AG08396 (cell line): ENCODE results near the gene PCAT6.
"Not testable (repeated sequence)": the region's sequence is repeated elsewhere in the genome, so short reads cannot be mapped to it uniquely, and the experiment has no call there.

ENCODE experiments used
- DNase-seq: peaks from one replicate; pipeline ENCODE4 v3.0.0; 2012; ENCODE audit warnings: low spot score, mixed read lengths

Gene PCAT6

DNA sequence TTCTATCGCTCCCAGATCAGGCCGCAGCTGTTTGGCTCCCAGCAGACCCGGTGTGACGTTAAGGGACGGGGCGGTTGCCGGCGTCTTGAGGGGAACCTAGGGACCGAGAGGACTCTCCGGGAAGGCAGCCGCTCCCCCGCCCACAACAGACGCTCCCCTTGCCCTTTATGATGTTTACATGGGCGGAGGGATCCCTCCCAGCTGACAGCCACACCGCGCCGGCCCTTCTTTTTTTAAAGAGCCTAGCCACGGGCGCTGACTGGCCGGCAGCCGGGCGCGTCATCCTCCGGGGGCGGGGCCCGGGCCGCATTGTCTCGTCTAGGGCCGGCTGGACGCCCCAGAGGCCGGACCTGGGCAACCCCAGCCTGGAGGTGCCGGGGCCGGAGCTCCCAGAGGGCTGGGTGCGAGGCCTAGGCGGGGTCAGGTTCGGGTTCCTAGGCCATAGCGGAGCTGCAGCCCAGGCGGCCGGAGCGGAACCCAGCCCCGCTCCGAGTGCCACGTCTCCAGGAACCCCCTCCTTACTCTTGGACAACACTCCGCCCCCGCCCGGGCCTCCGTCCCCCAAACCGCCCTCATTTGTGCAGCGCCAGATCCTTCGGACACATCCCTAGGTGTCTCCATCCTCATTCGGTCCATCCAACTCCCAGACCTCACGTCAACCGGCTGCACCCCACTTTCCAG is at the start of gene PCAT6:
Gene PCAT6 (plus strand): TSS at position 340 of the 681 bp plus-strand sequence.
- peak; percentile 97 for DNase-seq

DNA sequence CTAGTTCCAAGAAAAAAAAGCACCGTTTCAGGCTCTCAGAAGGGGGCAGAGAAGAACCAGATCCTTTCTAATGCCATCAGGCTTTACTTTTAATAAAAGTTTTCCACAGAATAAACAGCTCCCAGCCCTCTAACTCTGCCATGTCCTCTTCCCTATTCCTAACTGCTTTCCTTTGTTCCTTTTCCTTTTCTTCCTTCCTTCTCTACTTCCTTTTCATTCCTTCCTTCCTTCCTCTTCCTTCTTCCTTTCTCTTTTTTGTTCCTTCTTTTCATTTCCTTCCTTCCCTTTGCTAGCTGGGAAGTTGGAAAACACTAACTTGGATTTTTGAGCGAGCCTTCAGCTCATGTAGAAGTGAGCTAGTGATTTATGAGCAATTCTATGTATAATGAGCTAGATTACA is 48.7 kb upstream of the PCAT6 start:
- no peak for DNase-seq

- DNase-seq: no peak
These were observed 45.0 kb upstream of the PCAT6 start for GRCh38 chr1:202765721-202766120.

DNA sequence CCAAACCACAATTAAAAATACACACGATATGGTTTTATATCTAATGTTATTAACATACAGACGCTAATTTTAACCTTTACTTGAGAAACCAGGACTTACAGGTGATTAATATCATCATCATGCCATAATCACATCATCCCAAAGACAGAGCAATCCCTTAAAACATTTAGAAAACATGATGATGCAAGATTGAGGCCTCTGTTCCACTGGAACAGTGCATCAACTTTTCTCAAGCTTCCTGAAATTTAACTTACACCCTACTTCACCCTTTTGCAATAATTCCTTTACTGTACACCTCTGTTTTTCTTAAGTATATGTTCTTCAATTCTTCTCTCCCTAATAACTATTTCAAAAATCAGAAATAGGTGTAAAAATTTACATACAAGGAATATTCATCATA is 40.6 kb upstream of the PCAT6 start:
- DNase-seq: no peak

GRCh38 chr1:202781180-202781579 is 29.6 kb upstream of the PCAT6 start:
- DNase-seq: no peak

GRCh38 chr1:202786804-202787203 is 23.9 kb upstream of the PCAT6 start:
- no peak for DNase-seq

DNA sequence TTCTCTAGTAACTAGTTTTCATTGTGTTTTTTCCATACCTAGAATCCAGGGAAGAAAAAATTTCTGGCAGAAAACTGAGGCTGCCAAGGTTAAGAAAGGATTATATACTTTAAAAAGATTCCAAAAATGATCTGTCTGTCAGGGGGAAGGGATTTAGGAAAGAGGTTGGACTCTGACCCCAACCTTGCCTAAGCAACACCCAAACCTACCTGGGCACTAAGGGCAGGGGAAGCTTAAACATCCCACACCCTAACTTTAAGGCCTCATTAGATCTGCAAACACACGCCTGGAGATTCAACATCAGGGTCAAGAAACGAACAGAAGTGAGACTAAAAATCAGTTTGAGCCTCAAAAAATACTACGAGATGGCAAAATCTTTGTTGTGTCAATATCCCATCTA is 22.0 kb upstream of the PCAT6 start:
- no peak for DNase-seq

DNA sequence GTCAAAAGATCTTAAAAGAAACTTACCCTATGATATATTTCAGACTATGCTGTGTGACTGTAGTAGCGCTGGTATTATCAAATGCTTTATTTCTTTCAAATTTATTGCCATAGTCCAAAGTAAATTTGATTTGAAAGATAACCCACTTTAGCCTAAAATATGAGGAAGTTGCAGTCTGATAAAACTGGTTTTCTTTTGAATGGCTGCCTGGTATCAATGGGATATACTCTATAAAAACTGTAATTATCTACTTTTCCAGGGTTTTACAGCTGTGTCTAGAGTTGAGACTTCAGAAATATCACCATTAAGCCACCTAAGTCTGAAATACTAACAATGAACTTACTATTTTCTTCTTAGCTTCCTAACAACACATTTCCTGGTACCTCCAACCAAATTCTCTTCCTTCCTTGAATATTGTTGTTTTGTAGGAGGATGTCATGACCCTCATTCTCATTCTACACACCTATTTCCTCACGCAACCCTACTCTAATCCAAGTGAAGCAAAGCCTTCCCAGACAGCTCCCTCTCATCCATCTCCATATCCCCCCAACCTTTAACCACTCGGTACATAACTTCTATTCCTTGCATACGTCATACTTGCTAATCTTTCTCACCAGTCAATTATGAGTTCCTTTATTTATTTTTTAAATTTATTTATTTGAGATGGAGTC is 19.5 kb upstream of the PCAT6 start:
- DNase-seq: no peak

DNA sequence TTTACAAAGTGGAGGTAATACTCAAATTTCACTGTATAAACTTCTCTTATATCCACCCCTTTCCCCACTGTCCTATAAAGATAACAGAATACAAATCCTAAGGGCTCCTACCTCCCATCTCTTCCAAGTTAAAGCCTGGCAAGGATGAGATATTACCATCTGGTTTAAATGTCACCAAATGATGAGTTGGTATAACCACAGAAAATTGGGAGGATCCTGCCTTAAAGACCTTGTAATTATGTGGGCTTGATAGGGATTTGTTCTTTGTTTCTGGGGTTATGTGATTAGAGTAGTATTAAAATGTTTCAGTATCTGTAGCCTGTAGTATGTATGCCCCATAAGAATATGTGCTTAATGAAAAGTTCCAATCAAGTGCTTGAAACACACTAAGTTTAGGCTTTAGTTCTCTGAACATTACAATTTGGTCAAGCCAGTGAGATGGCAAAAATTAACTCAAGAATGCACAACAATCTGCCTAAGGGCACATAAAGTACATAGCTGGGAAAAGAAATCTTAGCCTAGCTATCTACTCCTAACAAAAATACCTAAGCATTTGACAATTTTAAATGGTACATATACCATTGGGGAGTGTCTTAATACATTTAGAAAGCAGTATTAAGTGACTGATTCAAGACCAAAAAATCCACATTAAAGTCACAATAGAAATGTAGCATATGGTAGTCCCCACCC is 16.6 kb upstream of the PCAT6 start:
- no peak for DNase-seq

GRCh38 chr1:202794931-202795330 is 15.8 kb upstream of the PCAT6 start:
- not testable (repeated sequence) for DNase-seq

GRCh38 chr1:202796670-202797069 is 14.1 kb upstream of the PCAT6 start:
- no peak for DNase-seq

- no peak for DNase-seq
These were observed 12.5 kb upstream of the PCAT6 start for GRCh38 chr1:202798260-202798659.

DNA sequence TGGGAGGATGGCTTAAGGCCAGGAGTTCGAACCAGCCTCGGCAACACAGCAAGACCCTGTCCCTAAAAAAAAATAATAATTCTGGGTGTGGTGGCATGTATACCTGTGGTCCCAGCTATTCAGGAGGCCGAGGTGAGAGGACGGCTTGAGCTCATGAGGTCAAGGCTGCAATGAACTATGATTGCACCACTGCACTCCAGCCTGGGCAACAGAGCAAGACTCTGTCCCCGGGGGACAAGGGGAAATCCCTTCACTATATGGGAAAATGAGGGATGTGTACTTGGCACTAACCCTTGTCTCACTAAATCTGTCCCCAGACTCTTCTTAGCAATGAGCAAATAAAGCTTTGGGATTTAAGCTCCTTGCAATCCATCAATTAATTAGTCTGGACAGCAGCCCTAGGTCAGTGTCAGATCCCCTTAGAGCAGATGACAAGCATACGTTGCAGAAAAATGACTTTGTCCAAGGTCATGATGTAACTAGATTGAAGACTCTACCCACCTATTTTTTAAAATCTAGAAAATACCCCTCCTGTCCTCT is 11.9 kb upstream of the PCAT6 start:
- no peak for DNase-seq

- no peak for DNase-seq
These were observed 10.0 kb upstream of the PCAT6 start for GRCh38 chr1:202800742-202801141.

- DNase-seq: no peak
These were observed 9.6 kb upstream of the PCAT6 start for GRCh38 chr1:202801175-202801574.

- DNase-seq: no peak
These were observed 8.7 kb upstream of the PCAT6 start for GRCh38 chr1:202802034-202802433.

- DNase-seq: no peak
These were observed 7.5 kb upstream of the PCAT6 start for GRCh38 chr1:202802998-202803932.

- DNase-seq: no peak
These were observed 6.6 kb upstream of the PCAT6 start for GRCh38 chr1:202804126-202804525.

DNA sequence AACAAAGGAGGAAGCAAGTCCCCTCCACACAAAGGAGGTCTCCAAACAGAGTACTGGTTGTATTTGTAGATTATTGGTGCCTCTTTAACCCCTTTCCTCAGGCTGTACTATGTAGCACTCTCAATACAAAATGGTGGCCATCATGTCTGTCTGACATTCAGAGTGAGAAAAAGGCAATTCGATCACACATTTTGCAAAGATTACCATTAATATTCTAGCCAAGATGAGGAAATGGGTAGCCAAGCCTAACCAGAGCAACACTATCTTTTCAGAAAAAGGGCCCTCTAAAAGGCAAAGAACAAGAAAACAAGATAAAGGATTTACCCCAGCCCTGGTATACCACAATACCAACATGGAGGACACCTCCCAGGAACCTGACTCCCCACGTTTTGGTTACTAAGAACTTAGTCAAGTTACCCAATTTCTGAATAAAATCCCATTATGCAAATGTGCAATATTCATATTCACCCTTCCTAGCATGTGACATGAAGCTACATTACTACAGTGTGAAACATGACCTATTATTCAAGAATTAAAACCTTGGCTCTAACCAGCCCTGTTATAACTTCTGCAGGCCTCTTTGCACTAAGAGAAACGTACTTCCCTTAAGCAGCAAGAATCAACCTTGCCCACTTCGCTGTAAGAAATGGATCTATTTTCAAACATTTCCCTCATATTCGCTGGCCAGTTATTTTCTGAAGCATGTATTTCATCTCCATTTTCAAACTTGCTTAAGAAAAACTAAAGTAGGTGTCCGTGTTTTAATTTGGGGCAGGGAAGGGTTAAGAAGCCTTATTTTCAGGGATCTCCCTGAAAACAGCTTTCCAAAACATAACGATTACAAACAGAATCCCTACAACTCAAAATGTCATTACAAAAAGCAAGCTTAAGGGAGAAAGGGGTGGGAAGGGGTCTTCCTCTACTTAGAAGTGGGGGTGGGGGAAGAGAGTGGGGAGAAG is 4.6 kb upstream of the PCAT6 start:
- no peak for DNase-seq

GRCh38 chr1:202806845-202807450 is 3.8 kb upstream of the PCAT6 start:
- DNase-seq: no peak
